Midbrain (tissue), 1 donor: ENCODE results near the gene PUSL1.

ENCODE experiments used
- DNase-seq: peaks from one replicate; lab custom pipeline; 2025; lab: John Stamatoyannopoulos, UW

PUSL1 gene

GRCh38 chr1:1340791-1341548 is 32.6 kb downstream of the PUSL1 start:
- DNase-seq: no peak

DNA sequence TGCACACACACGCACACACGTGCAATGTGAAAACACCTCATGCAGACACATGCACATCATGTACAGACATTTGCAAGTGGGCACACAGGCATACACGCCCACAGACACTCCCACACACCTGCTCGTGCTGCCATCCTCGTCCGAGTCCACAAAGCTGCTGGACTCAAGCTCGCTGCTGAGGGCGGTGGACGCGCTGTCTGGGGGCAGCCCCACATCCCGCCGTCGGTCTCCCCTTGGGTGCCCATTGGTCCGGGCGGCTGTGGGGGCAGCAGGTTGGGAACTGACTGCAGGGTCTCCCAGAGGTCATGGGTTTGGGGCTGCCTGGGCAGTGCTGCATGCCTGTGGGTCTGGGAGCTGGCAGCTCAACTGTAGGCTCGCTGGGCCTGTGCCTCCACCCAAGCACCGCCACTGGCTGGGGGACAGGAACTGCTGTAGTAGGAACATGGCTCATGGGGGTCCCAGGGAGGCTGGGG is 33.2 kb downstream of the PUSL1 start:
- no peak for DNase-seq

DNA sequence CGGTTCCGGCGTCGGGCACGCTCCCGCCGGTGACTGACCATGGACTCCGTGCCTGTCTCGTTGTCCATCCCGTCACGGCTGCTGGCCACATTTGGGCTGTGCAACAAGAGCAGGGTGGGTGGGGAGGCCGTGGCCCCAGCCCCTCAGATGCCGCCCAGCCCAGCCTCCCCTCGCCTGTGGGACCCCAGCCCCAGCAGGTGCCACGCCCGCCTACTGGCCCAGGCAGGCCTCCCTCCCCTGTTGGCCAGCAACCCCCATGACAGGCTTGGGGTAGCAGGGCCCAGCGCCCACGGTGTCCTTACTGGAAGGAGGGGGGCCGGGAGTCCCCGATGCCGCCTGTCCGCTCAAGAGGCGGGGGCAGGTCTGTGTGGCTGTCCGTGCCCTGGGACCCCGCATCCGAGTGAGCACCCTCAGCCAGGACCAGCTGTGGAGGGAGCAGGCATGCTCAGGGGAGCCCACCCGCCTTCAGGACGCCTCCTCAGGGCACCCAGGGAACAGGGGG is 33.7 kb downstream of the PUSL1 start:
- DNase-seq: no peak

- no peak for DNase-seq
Observed at GRCh38 chr1:1342584-1343115, 34.3 kb downstream of the PUSL1 start.

GRCh38 chr1:1343811-1344421 is 35.5 kb downstream of the PUSL1 start:
- DNase-seq: no peak

- no peak for DNase-seq
Observed at GRCh38 chr1:1344655-1345361, 36.4 kb downstream of the PUSL1 start.

GRCh38 chr1:1345384-1345783 is 37.0 kb downstream of the PUSL1 start:
- DNase-seq: no peak

DNA sequence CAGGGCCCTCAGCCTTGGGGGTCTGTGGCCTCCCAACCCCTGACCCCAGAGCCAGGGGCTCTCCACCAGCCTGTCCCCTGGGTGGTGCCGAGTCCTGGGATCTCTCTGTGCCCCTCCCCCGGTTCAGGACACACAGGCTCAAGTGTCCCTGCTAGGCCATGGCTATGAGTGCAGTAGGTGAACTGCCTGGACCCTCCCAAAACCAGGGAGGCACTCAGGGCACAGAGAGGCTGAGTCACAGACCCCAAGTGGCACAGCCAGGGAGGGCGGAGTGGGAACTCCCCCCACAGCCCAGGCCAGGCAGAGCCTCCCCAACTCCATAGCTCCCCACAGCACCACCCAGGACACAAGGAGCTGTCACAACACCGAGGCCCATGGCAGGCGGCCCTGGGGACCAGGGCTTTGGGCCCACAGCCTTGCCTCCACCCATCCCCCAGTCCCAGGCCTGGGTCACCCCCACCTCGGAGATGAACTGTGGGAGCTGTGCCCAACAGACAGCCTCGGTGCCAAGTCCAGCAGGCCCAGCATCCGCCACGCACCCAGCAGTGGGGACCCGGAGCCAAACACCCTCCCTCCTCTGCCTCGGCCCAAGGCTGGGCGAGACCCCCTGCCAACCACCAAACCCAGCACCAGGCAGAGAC is 37.6 kb downstream of the PUSL1 start:
- no peak for DNase-seq

- DNase-seq: no peak
Observed at GRCh38 chr1:1346501-1346890, 38.1 kb downstream of the PUSL1 start.

GRCh38 chr1:1347026-1347595 is 38.7 kb downstream of the PUSL1 start:
- DNase-seq: no peak

GRCh38 chr1:1347663-1348419 is 39.4 kb downstream of the PUSL1 start:
- DNase-seq: no peak

DNA sequence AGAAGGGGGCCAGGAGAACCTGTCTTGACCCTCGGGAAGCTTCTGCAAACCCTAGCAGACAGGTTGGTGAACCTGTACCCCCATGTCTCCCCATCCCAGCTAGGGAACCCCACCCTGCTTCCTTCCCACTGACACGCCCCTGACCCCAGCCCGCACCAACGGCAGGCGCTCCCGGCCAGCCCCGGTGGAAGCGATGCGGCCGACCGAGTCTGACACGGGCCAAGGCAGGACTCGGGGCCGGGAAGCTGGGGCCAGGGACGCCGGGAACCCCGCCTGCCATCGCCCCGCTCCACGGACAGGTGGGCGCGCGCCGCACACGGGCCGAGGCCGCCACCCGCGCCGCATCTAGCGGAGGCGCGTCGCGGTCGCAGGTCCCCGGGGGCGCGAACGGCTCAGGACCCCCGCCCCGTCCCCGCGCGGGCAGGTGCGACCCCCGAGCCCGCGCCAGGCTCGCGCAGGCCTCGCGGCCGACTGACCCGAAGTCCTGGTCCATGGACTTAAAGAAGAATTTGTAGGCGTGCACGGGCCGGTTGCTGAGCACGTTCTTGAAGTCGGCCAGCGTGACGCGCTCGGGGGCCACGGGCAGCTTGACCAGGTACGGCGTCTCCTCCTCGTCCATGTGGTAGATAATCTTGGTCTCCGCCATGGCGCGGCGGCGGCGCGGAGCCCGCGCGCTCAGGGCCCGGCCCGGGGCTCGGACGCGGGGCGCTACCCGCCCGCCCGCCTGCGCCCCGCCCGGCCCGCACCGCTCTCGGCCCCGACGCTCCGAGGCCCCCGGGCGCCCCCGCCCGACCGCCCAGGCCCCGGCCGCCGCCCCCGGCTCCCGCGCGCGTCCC is 40.2 kb downstream of the PUSL1 start:
- DNase-seq: no peak

DNA sequence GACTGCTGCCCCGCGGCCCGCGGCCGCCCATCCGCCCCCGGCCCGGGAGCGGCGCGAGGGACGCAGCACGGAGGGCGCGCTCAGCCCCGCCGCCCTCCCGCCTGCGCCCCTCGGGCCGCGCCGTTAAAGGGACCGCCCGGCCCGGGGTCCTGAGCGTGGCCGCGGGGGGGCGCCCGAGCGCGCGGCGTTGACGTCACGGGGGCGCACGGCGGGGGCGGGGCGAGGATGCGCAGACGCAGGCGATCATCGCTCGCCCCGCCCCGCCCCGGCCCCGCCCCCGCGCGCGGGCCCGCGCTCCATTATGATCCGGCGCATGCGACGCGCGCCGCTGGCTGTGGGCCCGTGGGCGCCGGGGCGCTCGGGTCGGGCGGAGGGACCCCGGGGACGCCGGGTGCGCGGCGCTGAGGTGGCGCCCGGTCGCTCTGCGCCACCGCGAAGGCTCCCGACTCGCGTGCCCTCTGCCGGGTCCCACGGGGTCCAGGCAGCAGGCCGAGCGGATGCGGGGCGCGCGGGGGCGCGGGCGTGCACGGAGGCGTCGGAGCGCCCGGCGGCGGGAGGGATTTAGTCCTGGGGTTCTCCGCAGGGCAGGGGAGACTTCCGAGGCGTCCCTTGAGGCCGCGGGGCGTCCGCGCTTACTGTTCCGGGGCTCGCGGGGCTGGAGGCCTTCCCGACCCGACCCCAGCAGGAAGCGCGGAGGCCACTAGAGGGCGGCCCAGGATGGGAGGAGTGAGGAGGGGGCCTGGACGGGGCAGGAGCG is 41.0 kb downstream of the PUSL1 start, which contains the start of gene DVL1:
Gene DVL1 (minus strand): TSS at position 163 of the 757 bp plus-strand sequence. CDS start 353 bp downstream, outside the sequence.
- DNase-seq: peak; percentile 68

DNA sequence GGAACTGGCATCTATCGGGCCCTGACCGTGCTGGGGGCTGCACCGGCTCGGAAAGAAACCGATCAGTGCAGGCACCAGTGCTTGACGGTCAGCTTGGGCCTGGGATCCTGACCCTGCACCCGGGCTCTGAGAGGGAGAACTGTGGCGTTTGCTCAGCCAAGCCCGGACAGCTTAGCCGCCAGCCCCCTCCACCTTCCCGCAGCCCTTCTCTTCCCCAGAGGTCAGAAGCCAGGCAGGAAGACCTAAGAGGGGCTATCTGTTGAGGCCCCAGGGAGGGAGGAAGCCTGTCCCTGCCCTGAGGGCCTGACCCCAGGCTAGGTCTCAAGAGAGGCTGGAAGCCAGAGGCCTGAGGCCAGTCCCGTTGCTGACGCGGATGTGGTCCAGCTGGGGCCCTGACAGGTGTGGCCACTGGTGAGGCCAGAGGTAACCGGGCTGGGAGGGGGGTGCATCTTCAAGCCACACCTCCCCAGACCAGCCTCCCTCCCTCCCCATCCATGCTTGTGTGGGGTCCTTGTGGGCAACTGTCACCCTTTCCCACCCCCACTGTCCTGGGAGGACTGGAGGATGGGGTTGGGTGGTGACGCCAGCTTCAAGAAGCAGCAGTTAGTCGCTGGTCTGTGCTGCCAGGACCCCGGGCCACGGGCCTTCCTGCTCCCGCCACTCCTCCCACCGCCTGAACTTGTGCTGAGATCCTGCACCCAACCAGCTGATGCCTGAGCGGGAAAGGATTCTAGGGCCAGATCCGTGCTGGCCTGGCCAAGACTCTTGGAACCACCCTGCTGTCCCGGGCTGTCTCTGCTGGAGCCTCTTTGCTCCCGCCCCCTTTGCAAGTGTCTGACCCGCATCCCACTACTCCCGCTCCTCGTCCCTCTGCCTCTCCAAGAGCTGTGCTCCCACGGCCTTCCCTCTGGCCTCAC is 43.4 kb downstream of the PUSL1 start:
- DNase-seq: no peak

DNA sequence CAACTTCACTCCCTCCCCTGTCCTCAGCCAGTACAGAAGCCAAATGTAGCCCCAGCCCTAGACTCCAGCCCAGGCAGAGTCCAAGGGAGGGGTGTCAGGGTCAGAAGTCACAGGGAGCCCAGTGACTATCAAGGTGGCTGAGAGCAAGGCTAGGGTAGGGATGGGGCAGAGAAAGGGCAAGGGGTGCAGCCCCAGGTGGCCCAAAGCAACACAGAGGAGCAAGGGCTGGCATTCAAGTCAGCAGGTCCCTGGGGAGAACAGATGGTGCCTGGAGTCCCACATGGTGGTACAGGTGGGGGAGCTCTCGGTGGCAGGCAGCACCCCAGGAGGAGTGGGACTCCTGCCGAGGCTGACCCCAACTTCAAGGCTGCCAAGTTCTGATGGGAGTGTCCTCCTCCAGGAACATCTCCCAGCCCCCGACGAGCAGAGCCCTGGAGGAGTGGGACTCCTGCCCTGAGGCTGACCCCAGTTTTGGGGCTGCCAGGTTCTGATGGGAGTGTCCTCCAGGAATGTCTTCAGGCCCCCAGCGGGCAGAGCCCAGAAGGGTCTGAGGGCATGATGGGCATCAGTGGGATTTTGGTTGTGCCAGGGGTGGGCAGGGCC is 44.5 kb downstream of the PUSL1 start:
- no peak for DNase-seq

DNA sequence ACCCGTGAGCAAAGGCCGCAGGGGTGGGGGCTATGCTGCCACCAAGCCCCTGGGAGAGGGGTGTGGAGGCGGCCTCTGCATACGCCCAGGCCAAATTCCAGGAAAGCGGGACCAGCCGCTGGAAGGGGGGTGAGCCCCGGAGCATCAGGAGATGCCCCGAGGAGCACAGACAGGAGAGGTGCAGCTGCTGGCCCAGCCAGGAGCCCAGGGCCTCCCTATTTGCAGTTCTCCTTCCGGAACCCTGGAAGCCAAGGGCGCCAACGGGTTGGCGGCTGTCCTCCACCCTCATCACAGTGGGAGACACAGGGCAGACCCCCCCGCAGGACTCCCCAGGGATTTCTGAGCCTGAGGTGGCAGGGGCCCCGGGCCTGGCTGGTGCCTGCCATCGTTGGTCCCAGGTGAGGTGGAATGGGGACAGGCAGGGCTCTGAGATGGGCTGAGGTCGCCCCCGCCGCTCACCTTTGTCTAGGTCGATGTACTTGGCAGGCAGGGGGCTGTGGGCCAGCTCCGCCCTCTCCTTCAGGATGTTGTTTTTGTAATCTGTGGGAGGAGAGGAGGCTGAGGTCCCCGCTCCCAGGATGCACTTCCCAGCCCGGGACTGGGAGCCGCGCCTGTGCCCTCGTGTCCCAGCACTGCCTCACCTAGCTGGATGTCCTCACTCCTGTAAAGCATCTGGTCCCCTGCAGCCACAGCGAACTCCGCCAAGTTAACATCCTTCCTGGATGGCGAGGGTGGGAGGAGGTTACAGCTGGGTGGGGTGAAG is 45.2 kb downstream of the PUSL1 start:
- no peak for DNase-seq
